Neural cell (in vitro differentiated cells): ENCODE data around the gene EVA1A.

Experiments used
- CTCF ChIP-seq: fragments of 450-650 bp; IDR thresholded peaks from 2 replicates; pipeline ENCODE4 v1.5.1; 2014; ENCODE audit warnings: antibody characterized with exemption, mild to moderate bottlenecking, moderate library complexity; ENCODE audit not compliant: poor library complexity, severe bottlenecking
- EP300 ChIP-seq: fragments of 450-650 bp; conservative IDR thresholded peaks from 2 replicates; pipeline ENCODE4 v1.6.1; 2014; ENCODE audit warnings: antibody characterized with exemption, mild to moderate bottlenecking, moderate library complexity; ENCODE audit not compliant: poor library complexity, severe bottlenecking
- EZH2 ChIP-seq: fragments of 200-600, 300-800 bp; shearing (Covaris generic), sonication (generic); IDR thresholded peaks from 2 replicates; pipeline ENCODE4 v1.6.1; 2014; ENCODE audit warnings: antibody characterized with exemption, low read length, borderline replicate concordance, mild to moderate bottlenecking; ENCODE audit not compliant: insufficient read depth, poor library complexity, severe bottlenecking
- POLR2AphosphoS5 ChIP-seq: IDR thresholded peaks from 2 replicates; pipeline ENCODE4 v1.6.1; 2012
- RAD21 ChIP-seq: fragments of 450-650 bp; conservative IDR thresholded peaks from 2 replicates; pipeline ENCODE4 v1.6.1; 2014; ENCODE audit warnings: antibody characterized with exemption, mild to moderate bottlenecking, moderate library complexity
- REST ChIP-seq: IDR thresholded peaks from 2 replicates; pipeline ENCODE4 v1.6.1; 2012; ENCODE audit warnings: borderline replicate concordance
- SMC3 ChIP-seq: fragments of 450-650 bp; conservative IDR thresholded peaks from 2 replicates; pipeline ENCODE4 v1.6.1; 2014; ENCODE audit warnings: antibody characterized with exemption, mild to moderate bottlenecking, moderate library complexity; ENCODE audit not compliant: poor library complexity

GRCh38 chr2:75606761-75607399, 46.1 kb upstream of the EVA1A start:
- no peak for TF ChIP-seq CTCF
- no peak for TF ChIP-seq REST
- TF ChIP-seq POLR2AphosphoS5: no peak
- no peak for TF ChIP-seq RAD21
- no peak for TF ChIP-seq EZH2
- no peak for TF ChIP-seq EP300
- no peak for TF ChIP-seq SMC3
